Measurements from ENCODE around the gene CEP89. TPM values are rescaled to one million over a fixed set of nuclear protein-coding genes. Genes with fewer than 3 reads are reported as not detected.
A peak's percentile ranks its signal among the peaks of the same experiment; 100 is the strongest.

CEP89 gene
- total RNA-seq, 4 donors from 2014 or later: 8.8 to 19.8 (median 14.0) TPM

DNA sequence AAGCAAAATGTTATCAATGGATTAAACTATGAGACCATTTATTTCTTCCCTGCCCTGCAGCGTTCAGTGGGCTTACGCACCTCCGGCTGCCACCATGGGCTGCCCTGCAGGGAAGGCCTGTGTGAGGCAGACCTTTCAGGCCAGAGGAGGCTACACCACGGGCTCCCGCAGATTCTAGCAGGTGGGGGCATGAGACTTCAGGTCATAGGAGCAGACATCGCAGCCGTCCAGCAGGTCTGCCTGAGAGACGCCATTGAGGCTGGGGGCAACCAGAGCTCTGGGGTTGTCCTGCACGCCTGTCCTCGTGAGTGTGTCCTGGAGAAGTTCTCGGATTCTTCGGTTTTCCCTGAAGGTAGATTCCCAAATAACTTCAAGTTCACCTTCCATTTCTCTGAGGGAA is 92.8 kb downstream of the CEP89 start:
- Histone ChIP-seq H3K9me3 (no peaks in the 10 kb centered on the region), H3K4me1 (peaks cover 0 to 45% (median under 1%) of the 10 kb centered on the region in 4 donors), H3K27ac (peak overlapping the region in 1 of 4 donors; percentile 57), H3K27me3 (no peaks in the 10 kb centered on the region), H3K36me3 (no peaks in the 10 kb centered on the region), H3K4me3 (no peak overlapping the region)
- DNase-seq: no peak
- no peak for TF ChIP-seq POLR2A (IDR thresholded peaks at IDR 0.05)
- TF ChIP-seq, protein P1, sequence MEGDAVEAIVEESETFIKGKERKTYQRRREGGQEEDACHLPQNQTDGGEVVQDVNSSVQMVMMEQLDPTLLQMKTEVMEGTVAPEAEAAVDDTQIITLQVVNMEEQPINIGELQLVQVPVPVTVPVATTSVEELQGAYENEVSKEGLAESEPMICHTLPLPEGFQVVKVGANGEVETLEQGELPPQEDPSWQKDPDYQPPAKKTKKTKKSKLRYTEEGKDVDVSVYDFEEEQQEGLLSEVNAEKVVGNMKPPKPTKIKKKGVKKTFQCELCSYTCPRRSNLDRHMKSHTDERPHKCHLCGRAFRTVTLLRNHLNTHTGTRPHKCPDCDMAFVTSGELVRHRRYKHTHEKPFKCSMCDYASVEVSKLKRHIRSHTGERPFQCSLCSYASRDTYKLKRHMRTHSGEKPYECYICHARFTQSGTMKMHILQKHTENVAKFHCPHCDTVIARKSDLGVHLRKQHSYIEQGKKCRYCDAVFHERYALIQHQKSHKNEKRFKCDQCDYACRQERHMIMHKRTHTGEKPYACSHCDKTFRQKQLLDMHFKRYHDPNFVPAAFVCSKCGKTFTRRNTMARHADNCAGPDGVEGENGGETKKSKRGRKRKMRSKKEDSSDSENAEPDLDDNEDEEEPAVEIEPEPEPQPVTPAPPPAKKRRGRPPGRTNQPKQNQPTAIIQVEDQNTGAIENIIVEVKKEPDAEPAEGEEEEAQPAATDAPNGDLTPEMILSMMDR (IDR thresholded peaks at IDR 0.05): no peak

DNA sequence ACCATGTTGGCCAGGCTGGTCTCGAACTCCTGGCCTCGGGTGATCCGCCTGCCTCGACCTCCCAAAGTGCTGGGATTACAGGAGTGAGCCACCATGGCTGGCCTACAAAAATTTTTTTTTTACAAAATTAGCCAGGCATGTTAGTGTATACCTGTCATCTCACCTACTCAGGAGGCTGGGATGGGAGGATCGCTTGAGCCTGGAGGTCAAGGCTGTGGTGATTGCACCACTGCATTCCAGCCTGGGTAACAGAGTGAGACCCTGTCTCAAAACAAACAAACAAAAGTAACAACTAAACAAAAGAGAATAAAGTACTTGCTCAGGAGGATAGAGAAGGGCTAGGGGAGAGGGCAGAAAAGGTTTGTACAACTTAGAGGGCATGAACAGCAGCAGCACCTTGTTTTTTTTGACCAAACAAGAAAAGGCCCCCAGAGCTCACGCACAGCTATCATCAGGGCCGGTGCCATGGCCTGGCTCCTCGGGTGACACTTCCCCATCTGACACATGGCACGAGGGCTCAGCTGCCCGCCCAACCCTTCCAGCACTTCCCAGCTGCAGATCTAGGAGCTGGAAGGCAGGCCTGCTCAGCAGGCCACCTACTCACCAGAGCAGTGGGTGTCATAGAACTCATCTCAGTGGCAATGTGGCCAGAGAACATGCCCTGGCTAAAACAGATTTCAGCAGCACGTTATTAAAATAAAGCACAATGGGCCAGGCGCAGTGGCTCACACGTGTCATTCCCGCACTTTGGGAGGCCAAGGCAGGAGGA is 93.6 kb downstream of the CEP89 start:
- Histone ChIP-seq H3K4me1 (peaks cover 0 to 50% (median 3%) of the 10 kb centered on the region in 4 donors), H3K4me3 (no peak overlapping the region), H3K9me3 (no peaks in the 10 kb centered on the region), H3K27ac (peak overlapping the region in 1 of 4 donors; percentile 81), H3K27me3 (no peaks in the 10 kb centered on the region), H3K36me3 (no peaks in the 10 kb centered on the region)
- DNase-seq: no peak
- no peak for TF ChIP-seq POLR2A (IDR thresholded peaks at IDR 0.05)
- TF ChIP-seq, protein P1 (IDR thresholded peaks at IDR 0.05): no peak

DNA sequence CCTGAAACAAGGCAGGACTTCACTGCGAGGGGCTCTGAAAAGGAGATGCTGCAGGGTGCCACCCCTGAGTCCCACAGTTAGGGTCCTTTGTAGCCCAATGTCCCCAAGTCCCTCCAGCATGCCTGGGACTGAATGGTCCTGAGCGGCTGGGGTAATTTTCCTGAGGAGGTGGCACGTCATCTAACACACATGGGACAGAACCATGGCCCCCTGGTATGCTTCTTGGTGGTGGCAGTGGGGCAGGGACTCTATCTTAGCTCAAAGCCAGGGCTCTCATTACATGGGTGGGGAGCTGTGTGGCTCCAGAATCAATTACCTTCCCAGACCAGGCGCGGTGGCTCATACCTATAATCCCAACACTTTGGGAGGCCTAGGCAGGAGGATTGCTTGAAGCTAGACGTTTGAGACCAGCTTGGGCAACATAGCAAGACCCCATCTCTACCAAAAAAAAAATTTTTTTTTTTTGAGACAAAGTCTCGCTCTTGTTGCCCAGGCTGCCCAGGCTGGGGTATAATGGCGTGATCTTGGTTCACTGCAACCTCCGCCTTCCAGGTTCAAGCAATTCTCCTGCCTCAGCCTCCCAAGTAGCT is 94.3 kb downstream of the CEP89 start:
- no peak for TF ChIP-seq POLR2A (IDR thresholded peaks at IDR 0.05)
- TF ChIP-seq, protein P1 (IDR thresholded peaks at IDR 0.05): no peak
- Histone ChIP-seq H3K27me3 (no peaks in the 10 kb centered on the region), H3K9me3 (no peaks in the 10 kb centered on the region), H3K36me3 (no peaks in the 10 kb centered on the region), H3K27ac (peak overlapping the region in 3 of 4 donors; percentile 46 to 81 (median 67)), H3K4me1 (peaks cover 0 to 56% (median 3%) of the 10 kb centered on the region in 4 donors), H3K4me3 (no peak overlapping the region)
- no peak for DNase-seq

DNA sequence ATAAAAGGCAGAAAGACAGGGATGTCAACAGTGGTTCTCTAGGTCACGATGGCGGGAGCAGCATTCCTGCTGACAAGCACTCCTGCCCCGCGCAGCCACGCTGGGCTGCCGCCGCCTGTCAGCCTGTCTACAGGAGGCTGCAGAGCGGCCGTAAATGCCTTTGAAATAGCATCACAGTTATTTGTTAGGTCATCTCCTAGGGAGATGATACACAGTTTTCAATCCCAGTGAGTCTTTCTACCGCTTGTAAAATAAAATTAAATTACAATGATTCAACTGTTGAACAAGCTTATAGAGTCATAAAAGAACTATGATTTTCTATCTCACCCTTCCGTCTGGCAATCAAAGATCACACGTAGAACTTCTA is 94.9 kb downstream of the CEP89 start:
- TF ChIP-seq, protein P1 (IDR thresholded peaks at IDR 0.05): no peak
- TF ChIP-seq POLR2A (IDR thresholded peaks at IDR 0.05): peak in 1 of 2 donors; percentile 25
- no peaks in the 10 kb centered on the region for H3K9me3 ChIP-seq
- no peak overlapping the region for H3K4me3 ChIP-seq
- DNase-seq: peak in 2 of 3 donors; percentile 80
- H3K36me3 ChIP-seq: no peaks in the 10 kb centered on the region
- H3K4me1 ChIP-seq: peaks cover 0 to 61% (median 3%) of the 10 kb centered on the region in 4 donors
- H3K27ac ChIP-seq: peak overlapping the region in 3 of 4 donors; percentile 46 to 81 (median 72)
- H3K27me3 ChIP-seq: no peaks in the 10 kb centered on the region

DNA sequence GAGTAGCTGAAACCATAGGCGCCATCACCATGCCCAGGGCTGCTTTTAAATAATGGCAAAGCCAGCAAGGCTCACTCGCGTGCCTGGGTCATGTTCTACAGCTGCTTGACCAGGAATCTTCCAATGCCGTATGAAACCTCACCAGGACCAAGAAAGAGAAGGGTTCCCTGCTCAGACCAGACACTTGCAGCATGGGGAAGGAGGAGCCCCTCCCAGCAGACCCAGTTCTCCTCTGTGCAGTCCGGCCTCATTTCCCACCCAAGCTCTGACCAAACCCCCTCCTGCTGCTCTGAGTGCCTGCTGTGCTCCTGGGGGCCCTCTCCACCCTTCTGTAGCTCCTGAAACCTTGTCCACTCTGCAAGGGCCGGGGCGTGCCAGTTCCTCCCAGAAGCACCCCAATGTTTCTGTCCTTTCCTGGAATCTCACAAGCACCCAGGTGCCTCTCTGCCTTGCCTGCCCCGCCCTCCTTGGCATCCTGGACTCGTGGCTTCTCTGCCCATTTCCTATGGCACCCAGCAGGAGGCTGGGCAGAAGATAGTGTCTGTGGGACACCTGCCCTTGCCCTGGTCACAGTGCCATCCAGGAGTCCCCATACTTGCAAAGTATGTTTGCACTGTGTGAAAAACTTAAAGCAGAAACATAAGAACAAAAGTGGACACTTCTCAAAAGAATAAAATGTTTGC is 95.4 kb downstream of the CEP89 start:
- Histone ChIP-seq H3K27ac (peak overlapping the region in 3 of 4 donors; percentile 39 to 74 (median 72)), H3K4me1 (peaks cover 0 to 65% (median 3%) of the 10 kb centered on the region in 4 donors), H3K36me3 (no peaks in the 10 kb centered on the region), H3K9me3 (no peaks in the 10 kb centered on the region), H3K4me3 (no peak overlapping the region), H3K27me3 (no peaks in the 10 kb centered on the region)
- peak in 2 of 3 donors; percentile 72 to 77 for DNase-seq
- TF ChIP-seq POLR2A (IDR thresholded peaks at IDR 0.05): no peak
- TF ChIP-seq, protein P1 (IDR thresholded peaks at IDR 0.05): peak in 3 of 6 experiments; percentile 40 to 53 (median 52)
